Neural progenitor cell (in vitro differentiated cells): ENCODE results near the gene UBTD1. TPM values are rescaled to one million over a fixed set of nuclear protein-coding genes. Genes with fewer than 3 reads are reported as not detected.
A peak's percentile ranks its signal among the peaks of the same experiment; 100 is the strongest.

ENCODE experiments used
- DNase-seq: peaks from one replicate; pipeline ENCODE4 v3.0.0-alpha.2; 2016; ENCODE audit warnings: low spot score
- H2AFZ ChIP-seq: fragments of 200-600 bp; sonication (generic); replicated peaks from 2 replicates; pipeline ENCODE4 v1.6.1; 2016; ENCODE audit warnings: antibody characterized with exemption
- H3F3A ChIP-seq: fragments of 200-600 bp; sonication (generic); 2 replicates; pipeline ENCODE4 v1.6.1; 2016; ENCODE audit warnings: antibody characterized with exemption, low read depth
- H3K27ac ChIP-seq: fragments of 200-600 bp; sonication (generic); 2 replicates; pipeline ENCODE4 v1.5.1; 2016; ENCODE audit warnings: mild to moderate bottlenecking
- H3K27me3 ChIP-seq: fragments of 200-600 bp; sonication (generic); 2 replicates; pipeline ENCODE4 v1.6.1; 2016; ENCODE audit warnings: mild to moderate bottlenecking, moderate library complexity
- H3K36me3 ChIP-seq: fragments of 200-600 bp; sonication (generic); 2 replicates; pipeline ENCODE4 v1.5.1; 2016
- H3K4me1 ChIP-seq: fragments of 200-600 bp; sonication (generic); 2 replicates; pipeline ENCODE4 v1.6.1; 2016; ENCODE audit warnings: mixed run types
- H3K4me2 ChIP-seq: fragments of 200-600 bp; sonication (generic); 2 replicates; pipeline ENCODE4 v1.6.1; 2016
- H3K4me3 ChIP-seq: fragments of 200-600 bp; sonication (generic); 2 replicates; pipeline ENCODE4 v1.5.1; 2016
- H3K79me2 ChIP-seq: fragments of 200-600 bp; sonication (generic); 2 replicates; pipeline ENCODE4 v1.6.1; 2016; ENCODE audit warnings: low read depth
- H3K9ac ChIP-seq: fragments of 200-600 bp; sonication (generic); 2 replicates; pipeline ENCODE4 v1.6.1; 2016
- H3K9me3 ChIP-seq: fragments of 200-600 bp; sonication (generic); 2 replicates; pipeline ENCODE4 v1.5.1; 2016; ENCODE audit warnings: low read depth
- H4K20me1 ChIP-seq: fragments of 200-600 bp; sonication (generic); 2 replicates; pipeline ENCODE4 v1.6.1; 2016; ENCODE audit warnings: low read depth
- H3K27ac Mint-ChIP-seq: 3 replicates; pipeline ENCODE4 v1.8.0; 2021; ENCODE audit warnings: mixed read lengths
- H3K27me3 Mint-ChIP-seq: 2 replicates; pipeline ENCODE4 v1.8.0; 2022; ENCODE audit warnings: low read depth, mild to moderate bottlenecking, inconsistent platforms, moderate library complexity, mixed read lengths; ENCODE audit not compliant: insufficient read depth
- H3K36me3 Mint-ChIP-seq: 3 replicates; pipeline ENCODE4 v1.8.0; 2021; ENCODE audit warnings: mixed read lengths
- H3K4me1 Mint-ChIP-seq: 3 replicates; pipeline ENCODE4 v1.8.0; 2021; ENCODE audit warnings: mixed read lengths
- H3K4me3 Mint-ChIP-seq: 3 replicates; pipeline ENCODE4 v1.8.0; 2021; ENCODE audit warnings: mild to moderate bottlenecking, moderate library complexity, mixed read lengths
- H3K9me3 Mint-ChIP-seq: 3 replicates; pipeline ENCODE4 v1.8.0; 2020; ENCODE audit warnings: mixed read lengths
- EZH2 ChIP-seq: fragments of 200-600 bp; sonication (generic); IDR thresholded peaks from 2 replicates; pipeline ENCODE4 v1.6.1; 2017; ENCODE audit warnings: antibody characterized with exemption, mild to moderate bottlenecking, moderate library complexity
- EZH2phosphoT487 ChIP-seq: fragments of 200-600 bp; sonication (generic); IDR thresholded peaks from 2 replicates; pipeline ENCODE4 v1.6.1; 2017; ENCODE audit warnings: antibody characterized with exemption
- total RNA-seq: library from RNA; depleted of rRNA; stranded (reverse); fragments of >200 nt; gene quantifications from 2 replicates; pipeline ENCODE4 v1.2.3, GENCODE V29; 2015; ENCODE audit warnings: low replicate concordance
- TF ChIP-seq, protein P1 (sequence below): fragments of 200-600 bp; sonication (generic); IDR thresholded peaks from 2 replicates; pipeline ENCODE4 v1.5.1; 2017; ENCODE audit warnings: antibody characterized with exemption, mild to moderate bottlenecking

The UBTD1 gene
- total RNA-seq, 1 donor from 2014 or later: 4.7 TPM

DNA sequence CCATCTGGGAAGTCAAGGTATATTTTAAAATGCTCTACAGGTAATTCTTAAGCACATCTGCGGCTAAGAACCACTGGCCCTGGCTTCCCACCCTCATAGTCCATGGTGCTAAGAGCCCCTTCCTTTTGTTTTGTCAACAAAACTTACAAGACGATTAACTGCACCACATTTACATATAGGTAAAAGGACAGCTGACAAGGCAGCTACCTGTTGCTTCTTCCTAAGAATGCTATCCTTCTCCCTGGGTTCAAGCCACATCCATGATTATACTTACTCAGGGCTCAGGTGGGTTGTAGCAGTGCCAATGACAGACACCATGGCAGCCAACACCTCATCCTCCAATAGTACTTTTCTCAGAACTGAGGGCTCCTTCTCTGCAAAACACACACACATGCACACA is 36.4 kb upstream of the UBTD1 start:
- TF ChIP-seq, protein P1, sequence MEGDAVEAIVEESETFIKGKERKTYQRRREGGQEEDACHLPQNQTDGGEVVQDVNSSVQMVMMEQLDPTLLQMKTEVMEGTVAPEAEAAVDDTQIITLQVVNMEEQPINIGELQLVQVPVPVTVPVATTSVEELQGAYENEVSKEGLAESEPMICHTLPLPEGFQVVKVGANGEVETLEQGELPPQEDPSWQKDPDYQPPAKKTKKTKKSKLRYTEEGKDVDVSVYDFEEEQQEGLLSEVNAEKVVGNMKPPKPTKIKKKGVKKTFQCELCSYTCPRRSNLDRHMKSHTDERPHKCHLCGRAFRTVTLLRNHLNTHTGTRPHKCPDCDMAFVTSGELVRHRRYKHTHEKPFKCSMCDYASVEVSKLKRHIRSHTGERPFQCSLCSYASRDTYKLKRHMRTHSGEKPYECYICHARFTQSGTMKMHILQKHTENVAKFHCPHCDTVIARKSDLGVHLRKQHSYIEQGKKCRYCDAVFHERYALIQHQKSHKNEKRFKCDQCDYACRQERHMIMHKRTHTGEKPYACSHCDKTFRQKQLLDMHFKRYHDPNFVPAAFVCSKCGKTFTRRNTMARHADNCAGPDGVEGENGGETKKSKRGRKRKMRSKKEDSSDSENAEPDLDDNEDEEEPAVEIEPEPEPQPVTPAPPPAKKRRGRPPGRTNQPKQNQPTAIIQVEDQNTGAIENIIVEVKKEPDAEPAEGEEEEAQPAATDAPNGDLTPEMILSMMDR: no peak
- TF ChIP-seq EZH2phosphoT487: no peak
- no peak for TF ChIP-seq EZH2
- no peak overlapping the region for H2AFZ ChIP-seq
- no peaks in the 10 kb centered on the region for H3K9me3 ChIP-seq
- H3F3A ChIP-seq: peaks cover 27% of the 10 kb centered on the region
- H3K4me3 Mint-ChIP-seq: no peak overlapping the region
- no peaks in the 10 kb centered on the region for H3K79me2 ChIP-seq
- H3K27me3 ChIP-seq: no peaks in the 10 kb centered on the region
- no peak overlapping the region for H3K9ac ChIP-seq
- H3K9me3 Mint-ChIP-seq: no peaks in the 10 kb centered on the region
- no peak overlapping the region for H3K4me2 ChIP-seq
- no peaks in the 10 kb centered on the region for H3K4me1 ChIP-seq
- no peak for DNase-seq
- H3K36me3 Mint-ChIP-seq: peaks cover 28% of the 10 kb centered on the region
- H3K27ac Mint-ChIP-seq: no peak overlapping the region
- H4K20me1 ChIP-seq: no peaks in the 10 kb centered on the region
- no peaks in the 10 kb centered on the region for H3K4me1 Mint-ChIP-seq
- no peak overlapping the region for H3K4me3 ChIP-seq
- H3K27me3 Mint-ChIP-seq: peaks cover 2% of the 10 kb centered on the region
- H3K27ac ChIP-seq: no peak overlapping the region
- H3K36me3 ChIP-seq: peaks cover 7% of the 10 kb centered on the region

DNA sequence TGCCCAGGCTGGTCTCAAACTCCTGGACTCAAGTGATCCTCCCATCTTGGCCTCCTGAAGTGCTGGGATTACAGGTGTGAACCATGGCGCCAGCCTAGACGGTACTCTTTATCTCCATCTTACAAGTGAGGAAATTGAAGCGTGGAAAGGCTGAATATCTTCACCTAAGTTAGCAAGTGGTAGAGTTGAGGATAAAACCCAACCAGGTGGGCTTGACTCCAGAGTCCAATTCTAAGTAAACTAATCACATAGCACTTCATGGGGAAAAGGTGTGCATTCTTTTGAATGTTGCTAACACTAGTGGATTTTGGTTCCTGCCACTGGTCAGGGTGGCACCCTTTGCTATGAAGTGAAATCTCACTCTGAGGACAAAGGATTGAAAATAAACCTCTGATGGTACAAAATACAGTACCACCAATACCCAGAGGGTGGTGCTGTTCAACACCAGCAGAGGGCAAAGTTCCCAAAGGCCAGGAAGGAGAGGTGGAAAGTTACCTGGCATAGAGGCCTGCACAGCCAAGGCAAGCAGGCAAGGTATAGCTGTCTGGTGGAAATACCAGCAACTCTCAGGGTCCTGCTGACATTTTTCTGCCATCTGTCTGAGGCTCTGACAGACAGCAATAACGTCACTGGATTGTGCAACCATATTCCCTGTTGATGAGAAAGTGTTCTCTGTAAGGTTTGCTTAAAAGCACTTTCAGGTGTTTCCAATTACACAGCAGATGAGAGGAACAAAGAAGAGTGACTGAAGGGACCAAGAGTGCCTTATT is 35.2 kb upstream of the UBTD1 start:
- H3K27ac Mint-ChIP-seq: no peak overlapping the region
- no peaks in the 10 kb centered on the region for H3K9me3 Mint-ChIP-seq
- Histone ChIP-seq H3K4me3 (no peak overlapping the region), H4K20me1 (no peaks in the 10 kb centered on the region), H3K4me1 (no peaks in the 10 kb centered on the region), H3K9ac (no peak overlapping the region), H3F3A (peaks cover 29% of the 10 kb centered on the region), H3K4me2 (no peak overlapping the region), H3K36me3 (peaks cover 7% of the 10 kb centered on the region), H3K79me2 (no peaks in the 10 kb centered on the region), H3K27me3 (no peaks in the 10 kb centered on the region), H3K9me3 (no peaks in the 10 kb centered on the region), H3K27ac (no peak overlapping the region), H2AFZ (no peak overlapping the region)
- H3K36me3 Mint-ChIP-seq: peaks cover 24% of the 10 kb centered on the region
- DNase-seq: peak; percentile 68
- peaks cover 5% of the 10 kb centered on the region for H3K27me3 Mint-ChIP-seq
- no peak overlapping the region for H3K4me3 Mint-ChIP-seq
- no peak for TF ChIP-seq EZH2
- TF ChIP-seq, protein P1: peak; percentile 89
- no peaks in the 10 kb centered on the region for H3K4me1 Mint-ChIP-seq

DNA sequence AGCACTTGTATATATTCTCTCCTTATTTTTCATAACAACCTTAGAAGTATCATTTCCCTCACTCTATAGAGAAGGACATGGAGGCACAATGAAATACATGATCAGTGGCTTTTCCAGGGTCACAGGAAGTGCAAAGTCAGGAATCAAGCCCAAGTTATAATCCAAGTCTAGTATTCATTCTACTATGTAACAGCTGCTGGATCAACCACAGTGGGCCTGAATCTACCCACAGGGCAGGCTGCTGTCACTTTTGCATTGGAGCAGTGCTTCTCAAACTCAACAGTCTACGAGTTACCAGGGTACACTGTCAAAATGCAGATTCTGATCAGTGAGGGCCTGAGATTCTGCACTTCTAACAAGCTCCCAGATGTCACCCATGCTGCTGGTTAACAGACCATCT is 34.5 kb upstream of the UBTD1 start:
- no peak overlapping the region for H3K9ac ChIP-seq
- no peak overlapping the region for H3K4me3 ChIP-seq
- no peaks in the 10 kb centered on the region for H3K79me2 ChIP-seq
- no peaks in the 10 kb centered on the region for H3K9me3 ChIP-seq
- no peak overlapping the region for H2AFZ ChIP-seq
- Mint-ChIP-seq H3K4me3 (no peak overlapping the region), H3K36me3 (peaks cover 19% of the 10 kb centered on the region), H3K4me1 (no peaks in the 10 kb centered on the region), H3K27me3 (peaks cover 3% of the 10 kb centered on the region), H3K9me3 (no peaks in the 10 kb centered on the region), H3K27ac (no peak overlapping the region)
- H3K27ac ChIP-seq: no peak overlapping the region
- no peaks in the 10 kb centered on the region for H3K27me3 ChIP-seq
- no peaks in the 10 kb centered on the region for H3K4me1 ChIP-seq
- no peaks in the 10 kb centered on the region for H4K20me1 ChIP-seq
- TF ChIP-seq EZH2phosphoT487 (no peak), EZH2 (no peak)
- TF ChIP-seq, protein P1: no peak
- no peak overlapping the region for H3K4me2 ChIP-seq
- no peak for DNase-seq
- H3K36me3 ChIP-seq: peaks cover 7% of the 10 kb centered on the region
- H3F3A ChIP-seq: peaks cover 29% of the 10 kb centered on the region
